ENCODE measurements around the gene OR6C68.

- TF ChIP-seq CTCF (IDR thresholded peaks at IDR 0.05) (no peak), POLR2A (IDR thresholded peaks at IDR 0.05) (no peak)
Measured at GRCh38 chr12:55470088-55470829, 21.9 kb upstream of the OR6C68 start, which contains the start of gene OR6C70.

Data from breast epithelium (tissue), 3 donors.